Colonic mucosa (tissue), 4 donors: Measurements from ENCODE around the gene RAX. TPM values are rescaled to one million over a fixed set of nuclear protein-coding genes. Genes with fewer than 3 reads are reported as not detected.

Experiments
- DNase-seq: peaks from one replicate; pipeline ENCODE4 v3.0.0-alpha.2; 2020
- H3K27ac ChIP-seq: fragments of 200-600 bp; one replicate; pipeline ENCODE4 v1.8.0; 2021
- H3K27me3 ChIP-seq: fragments of 200-600 bp; one replicate; pipeline ENCODE4 v1.8.0; 2021
- H3K36me3 ChIP-seq: fragments of 200-600 bp; one replicate; pipeline ENCODE4 v1.8.0; 2021
- H3K4me1 ChIP-seq: fragments of 200-600 bp; one replicate; pipeline ENCODE4 v1.8.0; 2021; ENCODE audit warnings: mild to moderate bottlenecking
- H3K4me3 ChIP-seq: fragments of 200-600 bp; one replicate; pipeline ENCODE4 v1.8.0; 2021
- H3K9ac ChIP-seq, 2 donors: one replicate each; pipeline ENCODE4 v1.7.0; 2013; ENCODE audit warnings: control low read depth in 2 of 2, low read depth in 2 of 2, low read length in 2 of 2
- H3K9me3 ChIP-seq: fragments of 200-600 bp; one replicate; pipeline ENCODE4 v1.8.0; 2021
- intact Hi-C: fragments of 100-400 bp; cut with DNase I; formaldehyde crosslinking; loops from one replicate; pipeline ENCODE4 v1.14.1; 2022
- total RNA-seq, 2 donors: library from RNA; stranded (reverse); fragmentation: NEBNext Ultra II Directional in 1 of 2; extraction: Animal tissue kit (Norgen Biotek cat#: 25700) in 1 of 2; gene quantifications; one replicate each; pipeline ENCODE4 v1.2.1, GENCODE V29; 2021
- TF ChIP-seq, protein P1 (sequence below): fragments of 200-600 bp; IDR thresholded peaks from one replicate; pipeline ENCODE4 v1.8.0; 2022; ENCODE audit warnings: antibody characterized with exemption, mild to moderate bottlenecking
- donor health status: healthy.
- donor health status: DM: no; HTN: no; CAD: no.
- donor health status: DM: no; HTN: no; CAD: no.

Gene RAX
- total RNA-seq, 2 donors from 2014 or later, result not detected

DNA sequence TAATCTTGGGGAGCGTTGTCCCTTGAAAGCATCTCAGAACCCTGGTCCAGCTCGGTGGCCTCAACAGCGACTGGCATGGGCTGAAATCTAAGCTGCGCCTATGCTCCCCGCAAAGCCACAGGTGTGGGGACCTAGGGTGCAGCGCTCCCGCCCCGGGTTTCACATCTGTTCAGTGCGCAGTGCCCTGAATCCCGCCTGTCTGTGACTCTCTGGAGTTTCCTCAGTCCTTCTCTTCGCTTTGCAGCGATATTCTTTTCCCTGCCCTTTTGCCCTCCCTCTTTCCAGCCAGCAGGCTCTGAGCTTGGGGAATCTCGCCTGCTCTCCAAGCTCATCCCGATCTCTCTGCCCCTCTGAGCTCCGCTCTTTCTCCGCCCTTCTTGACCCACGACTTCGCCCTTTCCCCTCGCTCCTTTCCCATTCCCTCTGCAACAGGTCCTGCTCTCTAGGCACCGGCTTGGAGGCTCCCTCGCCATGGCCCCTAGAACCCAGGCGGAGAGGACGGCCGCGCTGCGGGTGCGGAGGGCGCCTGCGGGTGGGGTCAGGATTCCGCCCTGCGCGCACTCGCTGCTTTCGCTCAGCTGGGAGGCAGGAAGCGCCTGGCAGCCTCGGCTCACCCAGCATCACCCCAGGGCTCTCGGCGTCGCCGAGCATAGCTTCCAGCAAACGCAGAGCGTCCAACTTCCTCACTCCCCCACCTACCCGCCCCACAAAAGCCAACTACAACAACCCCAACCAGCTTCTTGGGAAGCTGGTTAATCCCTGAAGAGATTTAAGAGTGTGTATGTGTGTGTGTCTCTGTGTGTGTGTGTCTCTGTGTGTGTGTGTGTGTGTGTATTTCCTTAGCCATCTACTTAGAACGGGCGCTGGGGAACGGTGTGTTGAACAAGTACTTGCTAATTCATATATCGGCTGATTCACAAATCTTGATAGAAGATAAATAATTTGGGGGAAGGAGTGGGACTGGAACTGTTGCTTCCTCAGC is 52.2 kb downstream of the RAX start:
- TF ChIP-seq, protein P1, sequence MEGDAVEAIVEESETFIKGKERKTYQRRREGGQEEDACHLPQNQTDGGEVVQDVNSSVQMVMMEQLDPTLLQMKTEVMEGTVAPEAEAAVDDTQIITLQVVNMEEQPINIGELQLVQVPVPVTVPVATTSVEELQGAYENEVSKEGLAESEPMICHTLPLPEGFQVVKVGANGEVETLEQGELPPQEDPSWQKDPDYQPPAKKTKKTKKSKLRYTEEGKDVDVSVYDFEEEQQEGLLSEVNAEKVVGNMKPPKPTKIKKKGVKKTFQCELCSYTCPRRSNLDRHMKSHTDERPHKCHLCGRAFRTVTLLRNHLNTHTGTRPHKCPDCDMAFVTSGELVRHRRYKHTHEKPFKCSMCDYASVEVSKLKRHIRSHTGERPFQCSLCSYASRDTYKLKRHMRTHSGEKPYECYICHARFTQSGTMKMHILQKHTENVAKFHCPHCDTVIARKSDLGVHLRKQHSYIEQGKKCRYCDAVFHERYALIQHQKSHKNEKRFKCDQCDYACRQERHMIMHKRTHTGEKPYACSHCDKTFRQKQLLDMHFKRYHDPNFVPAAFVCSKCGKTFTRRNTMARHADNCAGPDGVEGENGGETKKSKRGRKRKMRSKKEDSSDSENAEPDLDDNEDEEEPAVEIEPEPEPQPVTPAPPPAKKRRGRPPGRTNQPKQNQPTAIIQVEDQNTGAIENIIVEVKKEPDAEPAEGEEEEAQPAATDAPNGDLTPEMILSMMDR, result no peak
- no peak for DNase-seq
- H3K9me3 ChIP-seq, result no peaks in the 10 kb centered on the region
- intact Hi-C loops, result no loop called here
- no peaks in the 10 kb centered on the region for H3K4me1 ChIP-seq
- H3K27ac ChIP-seq, result no peak overlapping the region
- no peak overlapping the region for H3K4me3 ChIP-seq
- no peak overlapping the region for H3K9ac ChIP-seq
- no peaks in the 10 kb centered on the region for H3K36me3 ChIP-seq
- peaks cover 17% of the 10 kb centered on the region for H3K27me3 ChIP-seq

DNA sequence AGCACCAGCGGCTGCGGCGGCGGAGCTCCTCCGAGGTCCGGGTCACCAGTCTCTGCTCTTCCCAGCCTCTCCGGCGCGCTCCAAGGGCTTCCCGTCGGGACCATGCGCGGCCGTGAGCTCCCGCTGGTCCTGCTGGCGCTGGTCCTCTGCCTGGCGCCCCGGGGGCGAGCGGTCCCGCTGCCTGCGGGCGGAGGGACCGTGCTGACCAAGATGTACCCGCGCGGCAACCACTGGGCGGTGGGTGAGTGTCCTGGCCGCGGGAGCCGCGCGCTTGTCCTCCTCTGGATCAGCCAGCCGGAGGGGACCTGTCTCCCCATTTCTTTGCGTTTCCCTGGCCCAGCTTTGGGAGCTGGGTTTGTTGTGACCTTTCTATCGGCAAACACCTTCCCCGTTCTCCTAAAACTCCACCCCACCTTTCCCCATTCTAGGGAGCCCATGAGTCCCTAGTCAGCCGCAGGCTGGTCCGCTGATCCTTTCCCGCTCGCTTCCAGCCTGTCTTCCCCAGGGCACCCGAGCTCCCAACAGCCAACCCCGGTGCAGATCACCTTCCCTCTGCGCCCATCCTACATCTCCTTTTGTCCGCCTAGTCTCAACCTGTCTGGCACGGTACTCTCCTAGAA is 53.0 kb downstream of the RAX start:
- TF ChIP-seq, protein P1, result no peak
- Histone ChIP-seq H3K4me3 (no peak overlapping the region), H3K9ac (no peak overlapping the region), H3K27me3 (peaks cover 17% of the 10 kb centered on the region), H3K4me1 (no peaks in the 10 kb centered on the region), H3K36me3 (no peaks in the 10 kb centered on the region), H3K27ac (no peak overlapping the region), H3K9me3 (no peaks in the 10 kb centered on the region)
- DNase-seq, result no peak
- intact Hi-C loops, result no loop called here

DNA sequence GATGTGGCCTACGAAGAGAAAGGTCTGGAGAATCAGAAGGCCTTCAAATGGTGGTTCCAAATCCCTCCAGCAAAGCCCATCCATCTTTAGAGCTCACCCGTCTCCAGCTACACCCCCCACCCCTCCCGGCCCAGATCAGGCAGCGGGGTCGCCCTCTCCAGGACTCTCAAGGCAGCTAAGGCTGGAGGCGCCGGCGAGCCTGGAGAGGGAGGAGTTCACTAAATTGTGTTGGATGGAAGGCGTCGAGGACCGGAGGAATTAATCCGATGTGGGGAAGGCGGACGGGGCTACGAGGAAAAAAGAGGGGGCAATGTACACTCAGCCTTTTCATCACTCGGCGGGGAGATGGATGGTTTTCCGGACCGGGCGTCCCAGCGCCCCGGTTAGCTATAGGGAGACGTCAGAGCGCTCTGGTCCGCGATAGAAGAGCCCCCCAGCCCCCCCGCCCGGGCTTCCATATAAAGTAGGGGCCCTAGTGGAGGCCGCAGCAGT is 53.5 kb downstream of the RAX start, which contains the start of gene GRP:
Gene GRP (plus strand): TSS at position 487 of the 492 bp plus-strand sequence. CDS start 108 bp downstream, outside the sequence.
- Histone ChIP-seq H3K4me1 (no peaks in the 10 kb centered on the region), H3K9me3 (no peaks in the 10 kb centered on the region), H3K27me3 (peaks cover 17% of the 10 kb centered on the region), H3K9ac (no peak within 1 kb of the TSS), H3K27ac (no peak within 1 kb of the TSS), H3K4me3 (no peak within 1 kb of the TSS), H3K36me3 (no peaks in the 10 kb centered on the region)
- intact Hi-C loops, result no loop called here
- DNase-seq, result no peak
- TF ChIP-seq, protein P1, result no peak

DNA sequence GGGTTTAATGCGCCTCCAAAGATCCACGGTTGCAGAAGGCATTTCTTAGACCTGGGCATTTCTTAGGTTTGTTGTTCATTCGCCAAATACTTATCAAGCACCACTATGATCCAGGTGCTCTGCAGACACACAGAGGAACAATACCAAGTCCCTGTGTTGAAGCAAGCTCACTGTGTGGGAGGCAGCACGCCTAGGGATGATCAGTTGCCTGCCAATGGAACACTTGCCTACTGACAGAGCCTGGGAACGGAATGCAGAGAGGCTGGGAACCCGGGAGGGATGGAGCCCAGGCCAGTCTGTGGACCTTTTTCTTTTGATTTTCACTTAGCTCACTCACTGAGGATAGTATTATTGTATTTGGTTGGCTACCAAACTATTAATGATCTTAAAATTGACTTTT is 55.2 kb downstream of the RAX start:
- Histone ChIP-seq H3K4me3 (no peak overlapping the region), H3K4me1 (no peaks in the 10 kb centered on the region), H3K9me3 (no peaks in the 10 kb centered on the region), H3K27me3 (peaks cover 17% of the 10 kb centered on the region), H3K9ac (no peak overlapping the region), H3K27ac (no peak overlapping the region), H3K36me3 (no peaks in the 10 kb centered on the region)
- no peak for DNase-seq
- TF ChIP-seq, protein P1, result no peak
- intact Hi-C loops, result no loop called here

Other genes starting within 250 kb of the RAX start
- 10 to 100 TPM; 50.8 to 88.2 TPM for gene SEC11C, start 133.6 kb downstream of the RAX start, total RNA-seq
- not detected for gene GRP, start 53.3 kb downstream of the RAX start, total RNA-seq
- not detected for gene CPLX4, start 45.2 kb upstream of the RAX start, total RNA-seq
- 10 to 100 TPM; 60.2 to 67.6 TPM for gene LMAN1, start 85.8 kb upstream of the RAX start, total RNA-seq